Activated CD4-positive, alpha-beta T cell treated with anti-CD3 and anti-CD28 coated beads, Interleukin-2, amount 10 ng/mL, durations not matched to agents 24 days and 14 days (primary cell): ENCODE data around the gene ZNF433. TPM values are rescaled to one million over a fixed set of nuclear protein-coding genes. Genes with fewer than 3 reads are reported as not detected.

Experiments
- DNase-seq: peaks from one replicate; pipeline ENCODE4 v3.0.0; 2022
- H3K27ac Mint-ChIP-seq: one replicate; pipeline ENCODE4 v1.8.0; 2022; ENCODE audit warnings: mild to moderate bottlenecking, mixed read lengths
- H3K27me3 Mint-ChIP-seq: one replicate; pipeline ENCODE4 v1.8.0; 2022; ENCODE audit warnings: mixed read lengths
- H3K36me3 Mint-ChIP-seq: one replicate; pipeline ENCODE4 v1.8.0; 2022; ENCODE audit warnings: low read depth, mild to moderate bottlenecking, mixed read lengths
- H3K4me1 Mint-ChIP-seq: one replicate; pipeline ENCODE4 v1.8.0; 2021; ENCODE audit warnings: mixed read lengths
- H3K4me3 Mint-ChIP-seq: one replicate; pipeline ENCODE4 v1.8.0; 2022; ENCODE audit warnings: mild to moderate bottlenecking, moderate library complexity, mixed read lengths
- H3K9me3 Mint-ChIP-seq: one replicate; pipeline ENCODE4 v1.8.0; 2021; ENCODE audit warnings: mixed read lengths
- intact Hi-C: fragments of 100-400 bp; cut with micrococcal nuclease; formaldehyde crosslinking; loops from one replicate; pipeline ENCODE4 v1.15.1; 2023
- total RNA-seq: library from RNA; stranded (reverse); gene quantifications from 2 replicates; pipeline ENCODE4 v1.2.3, GENCODE V29; 2022

Gene ZNF433
- total RNA-seq, 1 donor from 2014 or later, result 0.14 TPM

- H3K27ac Mint-ChIP-seq, result no peak overlapping the region
- H3K27me3 Mint-ChIP-seq, result no peaks in the 10 kb centered on the region
- DNase-seq, result no peak
- H3K4me1 Mint-ChIP-seq, result no peaks in the 10 kb centered on the region
- no peak overlapping the region for H3K4me3 Mint-ChIP-seq
- intact Hi-C loops, result no loop called here
- peaks cover 30% of the 10 kb centered on the region for H3K36me3 Mint-ChIP-seq
- peaks cover 27% of the 10 kb centered on the region for H3K9me3 Mint-ChIP-seq
These were observed 56.9 kb downstream of the ZNF433 start for GRCh38 chr19:11978492-11979100.

GRCh38 chr19:11973019-11973810, 62.3 kb downstream of the ZNF433 start:
- no peaks in the 10 kb centered on the region for H3K27me3 Mint-ChIP-seq
- no peak for DNase-seq
- no peak overlapping the region for H3K27ac Mint-ChIP-seq
- H3K4me3 Mint-ChIP-seq, result no peak overlapping the region
- intact Hi-C loops, result no loop called here
- peaks cover 26% of the 10 kb centered on the region for H3K9me3 Mint-ChIP-seq
- peaks cover 21% of the 10 kb centered on the region for H3K36me3 Mint-ChIP-seq
- no peaks in the 10 kb centered on the region for H3K4me1 Mint-ChIP-seq

- no peak overlapping the region for H3K4me3 Mint-ChIP-seq
- intact Hi-C loops, result no loop called here
- H3K4me1 Mint-ChIP-seq, result no peaks in the 10 kb centered on the region
- no peak for DNase-seq
- no peaks in the 10 kb centered on the region for H3K27me3 Mint-ChIP-seq
- H3K36me3 Mint-ChIP-seq, result peaks cover 12% of the 10 kb centered on the region
- H3K9me3 Mint-ChIP-seq, result peaks cover 28% of the 10 kb centered on the region
- H3K27ac Mint-ChIP-seq, result no peak overlapping the region
These were observed 64.4 kb downstream of the ZNF433 start for GRCh38 chr19:11971041-11971440.

GRCh38 chr19:11970174-11970573, 65.3 kb downstream of the ZNF433 start:
- peaks cover 28% of the 10 kb centered on the region for H3K9me3 Mint-ChIP-seq
- intact Hi-C loops, result no loop called here
- H3K27me3 Mint-ChIP-seq, result no peaks in the 10 kb centered on the region
- H3K4me1 Mint-ChIP-seq, result peaks cover 5% of the 10 kb centered on the region
- H3K4me3 Mint-ChIP-seq, result no peak overlapping the region
- no peak overlapping the region for H3K27ac Mint-ChIP-seq
- peaks cover 10% of the 10 kb centered on the region for H3K36me3 Mint-ChIP-seq
- DNase-seq, result no peak

GRCh38 chr19:11964858-11965645, 70.4 kb downstream of the ZNF433 start, which contains the start of gene ZNF763:
TSS of gene ZNF763 (plus strand) at chr19:11965040. CDS start at chr19:11965209, 169 bp downstream.
- Mint-ChIP-seq H3K27ac (peak within 1 kb of the TSS; percentile 78), H3K27me3 (no peaks in the 10 kb centered on the region), H3K4me3 (peak within 1 kb of the TSS; percentile 83), H3K9me3 (peaks cover 10% of the 10 kb centered on the region), H3K4me1 (peaks cover 16% of the 10 kb centered on the region), H3K36me3 (peaks cover 10% of the 10 kb centered on the region)
- DNase-seq, result peak; percentile 93
- intact Hi-C loops, result loop anchor here (1.0 to 5.0 kb wide), 4 partner anchors 23 to 176 kb away; partner anchors contain the start of gene ZNF700

Other genes with a start within 250 kb of the ZNF433 start
- 0.12 and 0.68 TPM in 2 replicates for gene ZNF491, start 237.2 kb downstream of the ZNF433 start, total RNA-seq
- 7.4 and 10.5 TPM in 2 replicates for gene ZNF440, start 221.4 kb downstream of the ZNF433 start, total RNA-seq
- gene ZNF439, start 187.0 kb downstream of the ZNF433 start, total RNA-seq, result 3.3 and 3.9 TPM in 2 replicates
- gene ZNF69, start 147.9 kb downstream of the ZNF433 start, total RNA-seq, result 0.21 and 0.40 TPM in 2 replicates
- 12.6 and 13.4 TPM in 2 replicates for gene ZNF700, start 110.6 kb downstream of the ZNF433 start, total RNA-seq
- 0.31 and 0.51 TPM in 2 replicates for gene ZNF763, start 70.6 kb downstream of the ZNF433 start, total RNA-seq
- gene ZNF878, start 17.3 kb upstream of the ZNF433 start, total RNA-seq, result 0.21 and 0.49 TPM in 2 replicates
- 0.59 and 0.93 TPM in 2 replicates for gene ZNF844, start 29.1 kb upstream of the ZNF433 start, total RNA-seq
- gene ZNF20, start 104.7 kb upstream of the ZNF433 start, total RNA-seq, result 2.0 and 2.1 TPM in 2 replicates
- gene ZNF625, start 121.1 kb upstream of the ZNF433 start, total RNA-seq, result 3.0 and 3.7 TPM in 2 replicates
- gene ZNF136, start 127.4 kb upstream of the ZNF433 start, total RNA-seq, result 9.4 and 10.3 TPM in 2 replicates